Measurements from ENCODE around the gene PPP2R2B. TPM values are rescaled to one million over a fixed set of nuclear protein-coding genes. Genes with fewer than 3 reads are reported as not detected.

Gene PPP2R2B
- total and polyA plus RNA-seq, 2 experiments from 2014 or later, result 14.4 to 21.1 TPM

GRCh38 chr5:146647656-146648199, 230.8 kb downstream of the PPP2R2B start:
- no peaks in the 10 kb centered on the region for H3K36me3 ChIP-seq
- H3K4me1 ChIP-seq (ENCODE audit: low read depth), result peaks cover 4% of the 10 kb centered on the region
- no peaks in the 10 kb centered on the region for H3K27me3 ChIP-seq
- TF ChIP-seq, protein P1, sequence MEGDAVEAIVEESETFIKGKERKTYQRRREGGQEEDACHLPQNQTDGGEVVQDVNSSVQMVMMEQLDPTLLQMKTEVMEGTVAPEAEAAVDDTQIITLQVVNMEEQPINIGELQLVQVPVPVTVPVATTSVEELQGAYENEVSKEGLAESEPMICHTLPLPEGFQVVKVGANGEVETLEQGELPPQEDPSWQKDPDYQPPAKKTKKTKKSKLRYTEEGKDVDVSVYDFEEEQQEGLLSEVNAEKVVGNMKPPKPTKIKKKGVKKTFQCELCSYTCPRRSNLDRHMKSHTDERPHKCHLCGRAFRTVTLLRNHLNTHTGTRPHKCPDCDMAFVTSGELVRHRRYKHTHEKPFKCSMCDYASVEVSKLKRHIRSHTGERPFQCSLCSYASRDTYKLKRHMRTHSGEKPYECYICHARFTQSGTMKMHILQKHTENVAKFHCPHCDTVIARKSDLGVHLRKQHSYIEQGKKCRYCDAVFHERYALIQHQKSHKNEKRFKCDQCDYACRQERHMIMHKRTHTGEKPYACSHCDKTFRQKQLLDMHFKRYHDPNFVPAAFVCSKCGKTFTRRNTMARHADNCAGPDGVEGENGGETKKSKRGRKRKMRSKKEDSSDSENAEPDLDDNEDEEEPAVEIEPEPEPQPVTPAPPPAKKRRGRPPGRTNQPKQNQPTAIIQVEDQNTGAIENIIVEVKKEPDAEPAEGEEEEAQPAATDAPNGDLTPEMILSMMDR (IDR thresholded peaks at IDR 0.05; ENCODE audit: low read depth, low read length), result no peak
- DNase-seq (ENCODE audit: low read depth in 1 of 2, low spot score in 1 of 2), result peak in 1 of 2 donors; percentile 18
- no peak overlapping the region for H3K27ac ChIP-seq
- no peak overlapping the region for H3K4me3 ChIP-seq
- no peaks in the 10 kb centered on the region for H3K9me3 ChIP-seq (ENCODE audit: low read depth)

- Histone ChIP-seq H3K4me3 (no peak overlapping the region), H3K27ac (no peak overlapping the region), H3K4me1 (ENCODE audit: low read depth) (peaks cover 4% of the 10 kb centered on the region), H3K9me3 (ENCODE audit: low read depth) (no peaks in the 10 kb centered on the region), H3K36me3 (no peaks in the 10 kb centered on the region), H3K27me3 (no peaks in the 10 kb centered on the region)
- TF ChIP-seq, protein P1 (IDR thresholded peaks at IDR 0.05; ENCODE audit: low read depth, low read length), result no peak
- DNase-seq (ENCODE audit: low read depth in 1 of 2, low spot score in 1 of 2), result no peak
These were observed 232.1 kb downstream of the PPP2R2B start for GRCh38 chr5:146646441-146646840.

- peak in 1 of 2 donors; percentile 62 for DNase-seq (ENCODE audit: low read depth in 1 of 2, low spot score in 1 of 2)
- H3K4me3 ChIP-seq, result no peak overlapping the region
- no peaks in the 10 kb centered on the region for H3K36me3 ChIP-seq
- H3K27me3 ChIP-seq, result no peaks in the 10 kb centered on the region
- H3K4me1 ChIP-seq (ENCODE audit: low read depth), result peaks cover 4% of the 10 kb centered on the region
- H3K9me3 ChIP-seq (ENCODE audit: low read depth), result no peaks in the 10 kb centered on the region
- TF ChIP-seq, protein P1 (IDR thresholded peaks at IDR 0.05; ENCODE audit: low read depth, low read length), result no peak
- H3K27ac ChIP-seq, result no peak overlapping the region
These were observed 233.2 kb downstream of the PPP2R2B start for GRCh38 chr5:146645342-146645741.

GRCh38 chr5:146644831-146645230, 233.7 kb downstream of the PPP2R2B start:
- Histone ChIP-seq H3K36me3 (no peaks in the 10 kb centered on the region), H3K4me1 (ENCODE audit: low read depth) (peaks cover 4% of the 10 kb centered on the region), H3K27me3 (no peaks in the 10 kb centered on the region), H3K27ac (no peak overlapping the region), H3K9me3 (ENCODE audit: low read depth) (no peaks in the 10 kb centered on the region), H3K4me3 (no peak overlapping the region)
- DNase-seq (ENCODE audit: low read depth in 1 of 2, low spot score in 1 of 2), result no peak
- TF ChIP-seq, protein P1 (IDR thresholded peaks at IDR 0.05; ENCODE audit: low read depth, low read length), result no peak

DNA sequence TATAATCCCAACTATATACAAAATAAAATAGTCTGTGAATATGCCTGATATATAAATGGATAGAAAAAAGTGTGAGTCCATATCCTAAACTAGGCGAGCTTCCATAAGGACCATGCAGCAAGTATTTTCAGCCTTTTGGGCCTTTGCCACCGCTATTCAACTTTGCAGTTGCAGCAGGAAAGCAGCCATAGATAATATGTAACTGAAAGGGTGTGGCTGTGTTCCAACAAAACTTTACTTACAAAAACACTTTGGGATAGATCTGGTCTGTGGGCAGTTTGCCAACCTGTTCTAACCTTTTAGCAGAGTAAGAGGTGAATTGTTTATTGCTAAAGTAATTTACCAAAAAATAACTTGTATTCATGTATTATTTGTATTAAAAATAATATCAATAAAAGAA, 234.8 kb downstream of the PPP2R2B start:
- DNase-seq (ENCODE audit: low read depth in 1 of 2, low spot score in 1 of 2), result no peak
- H3K4me3 ChIP-seq, result no peak overlapping the region
- no peak overlapping the region for H3K27ac ChIP-seq
- no peaks in the 10 kb centered on the region for H3K27me3 ChIP-seq
- H3K9me3 ChIP-seq (ENCODE audit: low read depth), result no peaks in the 10 kb centered on the region
- H3K36me3 ChIP-seq, result no peaks in the 10 kb centered on the region
- TF ChIP-seq, protein P1 (IDR thresholded peaks at IDR 0.05; ENCODE audit: low read depth, low read length), result no peak
- peaks cover 4% of the 10 kb centered on the region for H3K4me1 ChIP-seq (ENCODE audit: low read depth)

All from cardiac muscle cell (in vitro differentiated cells and primary cell).